LNCAP (cell line): ENCODE data around the gene GNPAT.

Experiments used
- CTCF ChIP-seq: fragments of 450-650 bp; IDR thresholded peaks from 2 replicates; pipeline ENCODE4 v1.5.1; 2017; ENCODE audit warnings: mild to moderate bottlenecking

GNPAT gene

DNA sequence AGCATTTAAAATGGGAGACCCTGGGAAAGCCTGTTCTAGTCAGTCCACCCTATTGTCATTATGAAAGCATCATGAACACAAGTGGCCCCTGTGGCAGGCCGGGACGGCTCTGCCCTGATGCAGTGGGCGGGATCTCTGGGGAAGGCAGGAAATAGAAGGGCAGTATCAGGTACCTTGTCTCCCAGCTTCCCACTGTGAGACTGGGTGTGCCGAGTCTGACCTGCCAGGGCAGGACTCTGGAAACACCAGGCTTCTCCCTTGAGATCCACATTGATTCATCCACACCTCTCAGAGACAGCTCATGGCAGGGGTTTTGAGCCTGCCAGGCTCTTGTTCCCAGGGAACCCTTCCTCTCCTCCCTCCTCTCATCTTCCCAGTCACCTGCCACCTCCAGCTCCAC lies 24.5 kb upstream of the GNPAT start:
- no peak for TF ChIP-seq CTCF

DNA sequence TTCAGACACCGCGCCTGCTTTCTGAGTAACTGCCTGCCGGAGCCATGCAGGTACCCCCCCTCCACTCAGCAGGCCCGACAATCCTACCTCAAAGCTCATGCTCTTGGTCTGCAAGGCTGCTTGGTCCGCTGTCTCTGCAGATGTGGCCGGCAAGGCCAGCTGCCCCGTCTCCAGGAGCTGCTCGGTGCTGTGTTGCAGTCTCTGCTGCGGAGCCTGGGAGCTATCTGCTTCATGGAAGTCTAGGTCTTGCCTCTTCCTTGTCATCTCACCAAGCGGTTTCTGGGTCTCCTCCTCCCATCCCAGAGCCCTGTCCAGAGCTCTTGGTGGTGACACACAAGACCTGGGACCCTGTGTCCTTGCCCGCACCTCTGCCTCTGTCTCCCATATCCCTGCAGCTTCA lies 24.0 kb upstream of the GNPAT start:
- TF ChIP-seq CTCF, result no peak

GRCh38 chr1:231218078-231218477 lies 22.9 kb upstream of the GNPAT start:
- TF ChIP-seq CTCF, result no peak

- no peak for TF ChIP-seq CTCF
Observed at GRCh38 chr1:231219422-231220401, 21.3 kb upstream of the GNPAT start.

DNA sequence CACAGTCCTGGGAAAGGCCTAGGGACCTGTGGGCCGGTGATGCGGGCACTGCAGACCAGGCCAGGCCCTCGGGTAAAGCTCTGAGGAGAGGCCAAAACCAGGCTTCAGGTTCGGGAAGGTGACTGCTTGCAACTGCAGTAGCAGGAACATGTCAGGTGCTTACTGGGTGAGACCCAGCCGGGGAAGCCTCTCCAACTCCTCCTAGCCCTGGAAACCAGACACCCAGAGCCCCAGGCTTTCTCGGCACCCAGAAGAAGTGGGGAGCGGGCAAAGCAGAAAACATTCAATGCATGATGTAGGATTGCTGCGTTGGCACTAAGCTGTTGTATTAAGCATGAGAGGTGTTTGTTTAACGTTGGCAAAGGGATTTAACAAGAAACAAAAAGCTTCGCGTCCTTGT lies 20.2 kb upstream of the GNPAT start:
- no peak for TF ChIP-seq CTCF

- TF ChIP-seq CTCF, result no peak
Observed at GRCh38 chr1:231226156-231226555, 14.9 kb upstream of the GNPAT start.

DNA sequence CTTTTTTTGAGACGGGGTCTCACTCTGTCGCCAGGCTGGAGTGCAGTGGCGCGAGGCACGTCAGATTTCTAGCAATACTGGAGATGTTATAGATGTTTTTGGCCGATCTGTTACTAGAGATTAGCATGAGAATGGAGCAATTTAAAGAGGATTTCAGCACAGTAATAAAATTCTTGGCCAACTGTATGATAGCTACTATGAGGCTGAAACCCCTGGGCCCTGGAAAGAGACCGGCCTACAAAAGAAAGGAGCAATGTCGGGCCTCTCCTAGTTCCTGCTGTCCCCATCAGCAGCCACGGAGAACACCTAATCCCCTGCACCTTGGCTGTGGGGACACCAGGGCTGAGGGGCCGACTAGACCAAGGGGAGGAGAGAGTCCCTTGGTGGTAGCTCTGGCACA lies 9.5 kb upstream of the GNPAT start:
- TF ChIP-seq CTCF, result no peak
